PC-3 (cell line): ENCODE data around the gene METTL5.

ENCODE experiments used
- EZH2 ChIP-seq: fragments of 300-600 bp; sonication (generic); IDR thresholded peaks from one replicate; pipeline ENCODE4 v1.6.1; 2017; ENCODE audit warnings: antibody characterized with exemption, mild to moderate bottlenecking, low read length; ENCODE audit not compliant: unreplicated experiment
- TF ChIP-seq, protein P1 (sequence below): fragments of 300-600 bp; sonication (generic); conservative IDR thresholded peaks from 2 replicates; pipeline ENCODE4 v1.5.1; 2017; ENCODE audit warnings: antibody characterized with exemption, low read depth, mild to moderate bottlenecking, low read length

- TF ChIP-seq, protein P1, sequence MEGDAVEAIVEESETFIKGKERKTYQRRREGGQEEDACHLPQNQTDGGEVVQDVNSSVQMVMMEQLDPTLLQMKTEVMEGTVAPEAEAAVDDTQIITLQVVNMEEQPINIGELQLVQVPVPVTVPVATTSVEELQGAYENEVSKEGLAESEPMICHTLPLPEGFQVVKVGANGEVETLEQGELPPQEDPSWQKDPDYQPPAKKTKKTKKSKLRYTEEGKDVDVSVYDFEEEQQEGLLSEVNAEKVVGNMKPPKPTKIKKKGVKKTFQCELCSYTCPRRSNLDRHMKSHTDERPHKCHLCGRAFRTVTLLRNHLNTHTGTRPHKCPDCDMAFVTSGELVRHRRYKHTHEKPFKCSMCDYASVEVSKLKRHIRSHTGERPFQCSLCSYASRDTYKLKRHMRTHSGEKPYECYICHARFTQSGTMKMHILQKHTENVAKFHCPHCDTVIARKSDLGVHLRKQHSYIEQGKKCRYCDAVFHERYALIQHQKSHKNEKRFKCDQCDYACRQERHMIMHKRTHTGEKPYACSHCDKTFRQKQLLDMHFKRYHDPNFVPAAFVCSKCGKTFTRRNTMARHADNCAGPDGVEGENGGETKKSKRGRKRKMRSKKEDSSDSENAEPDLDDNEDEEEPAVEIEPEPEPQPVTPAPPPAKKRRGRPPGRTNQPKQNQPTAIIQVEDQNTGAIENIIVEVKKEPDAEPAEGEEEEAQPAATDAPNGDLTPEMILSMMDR = no peak
- no peak for TF ChIP-seq EZH2
Observed at GRCh38 chr2:169827272-169828140, 2.8 kb upstream of the METTL5 start, which contains the start of gene UBR3.
